Measurements from ENCODE around the gene ERN1.

- TF ChIP-seq EZH2 (IDR thresholded peaks at IDR 0.05; ENCODE audit: low read length) = no peak
- no peak for TF ChIP-seq CTCF (optimal IDR thresholded peaks at IDR 0.05 in 1 of 3, IDR thresholded peaks at IDR 0.05 in 1 of 3, conservative IDR thresholded peaks at IDR 0.05 in 1 of 3; ENCODE audit: extremely low read depth in 1 of 3, insufficient read depth in 2 of 3, low read length in 3 of 3)
These were observed 104.9 kb downstream of the ERN1 start for GRCh38 chr17:64024781-64025731.
